GM21423 (cell line): ENCODE data around the gene BARHL2.

ENCODE experiments used
- ATAC-seq: cut with Tn5 transposase; IDR thresholded peaks from one replicate; pipeline ENCODE4 v1.9.1; 2021; ENCODE audit warnings: mild to moderate bottlenecking, moderate library complexity; ENCODE audit not compliant: unreplicated experiment

BARHL2 gene

DNA sequence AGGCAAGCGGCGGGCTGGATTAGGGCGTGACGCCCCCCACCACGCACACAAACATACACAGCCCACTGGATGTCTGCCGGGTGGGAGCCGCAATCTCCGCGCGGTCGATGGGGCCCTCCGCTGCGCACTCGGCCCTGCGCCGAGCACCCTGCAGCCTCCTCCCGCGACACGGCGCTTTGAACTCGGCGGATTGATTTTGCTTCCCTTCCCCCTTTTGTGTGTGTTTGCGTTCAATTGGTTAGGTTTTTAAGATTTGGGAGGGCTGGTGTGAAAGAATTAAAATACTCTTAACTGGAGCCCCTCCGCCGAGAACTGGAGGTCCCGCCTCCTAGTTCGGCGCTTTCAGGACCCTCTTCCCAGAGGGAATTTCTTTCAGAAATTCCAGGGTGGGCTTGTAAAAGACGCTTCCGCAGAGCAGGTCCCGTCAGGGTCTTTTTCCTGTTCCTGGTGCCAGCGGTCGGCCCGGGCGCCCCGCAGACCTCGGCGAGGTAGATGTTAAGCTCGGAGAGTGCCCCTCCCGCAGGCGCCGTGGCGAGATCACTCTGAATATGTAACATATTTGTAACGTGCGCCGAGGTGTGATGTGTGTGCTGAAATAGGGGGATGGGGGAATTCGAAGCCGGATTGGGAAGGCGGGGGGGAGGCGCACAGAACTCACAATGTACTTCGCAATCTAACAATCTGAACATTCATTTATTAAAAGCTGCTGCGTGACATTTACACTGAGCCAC lies 8.0 kb upstream of the BARHL2 start:
- ATAC-seq, result no peak

DNA sequence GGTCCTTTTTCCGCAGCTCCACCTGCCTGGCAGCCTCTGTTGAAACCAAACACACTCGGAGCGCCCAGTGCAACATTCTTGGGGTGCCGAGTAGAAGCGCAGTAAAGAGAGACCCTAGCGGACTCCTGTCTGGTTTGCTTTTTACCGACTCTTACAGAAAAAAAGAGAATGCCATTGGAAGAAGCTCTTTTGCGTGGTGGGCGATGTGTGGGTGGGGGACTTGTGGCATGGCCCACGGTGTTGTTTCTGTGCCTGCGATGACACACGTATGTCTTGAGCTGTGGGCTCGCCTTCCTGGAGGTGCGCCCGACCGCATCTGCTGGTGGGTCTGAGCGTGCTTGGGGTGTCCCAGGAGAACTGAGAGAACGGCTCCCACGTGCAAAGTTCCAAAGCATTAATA lies 7.3 kb upstream of the BARHL2 start:
- ATAC-seq, result no peak

DNA sequence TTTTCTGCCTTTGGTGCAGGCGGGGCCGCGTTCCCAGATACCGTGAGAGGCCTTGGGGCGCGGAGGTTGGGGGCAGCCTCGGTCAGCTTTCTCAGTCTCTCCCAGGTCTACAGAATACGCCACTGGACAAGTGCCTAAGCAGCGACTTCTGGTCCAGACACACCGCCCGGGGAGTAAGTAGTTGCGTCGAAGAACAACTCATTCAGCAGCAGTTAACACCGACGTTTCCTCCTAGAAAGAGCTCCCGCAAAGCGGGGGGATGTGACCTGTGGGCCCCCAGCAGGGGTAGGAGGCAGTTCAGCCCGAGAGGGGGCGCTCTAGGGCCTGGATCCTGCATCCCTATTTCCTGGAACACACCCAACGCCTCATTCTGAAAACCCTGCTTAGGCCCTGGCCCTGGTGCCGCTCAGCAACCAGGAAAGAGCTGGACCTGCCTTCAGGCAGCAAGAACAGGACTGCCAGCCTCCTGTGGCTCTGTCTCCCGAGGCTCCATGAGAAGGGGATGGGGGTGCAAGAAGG lies 6.5 kb upstream of the BARHL2 start:
- no peak for ATAC-seq

DNA sequence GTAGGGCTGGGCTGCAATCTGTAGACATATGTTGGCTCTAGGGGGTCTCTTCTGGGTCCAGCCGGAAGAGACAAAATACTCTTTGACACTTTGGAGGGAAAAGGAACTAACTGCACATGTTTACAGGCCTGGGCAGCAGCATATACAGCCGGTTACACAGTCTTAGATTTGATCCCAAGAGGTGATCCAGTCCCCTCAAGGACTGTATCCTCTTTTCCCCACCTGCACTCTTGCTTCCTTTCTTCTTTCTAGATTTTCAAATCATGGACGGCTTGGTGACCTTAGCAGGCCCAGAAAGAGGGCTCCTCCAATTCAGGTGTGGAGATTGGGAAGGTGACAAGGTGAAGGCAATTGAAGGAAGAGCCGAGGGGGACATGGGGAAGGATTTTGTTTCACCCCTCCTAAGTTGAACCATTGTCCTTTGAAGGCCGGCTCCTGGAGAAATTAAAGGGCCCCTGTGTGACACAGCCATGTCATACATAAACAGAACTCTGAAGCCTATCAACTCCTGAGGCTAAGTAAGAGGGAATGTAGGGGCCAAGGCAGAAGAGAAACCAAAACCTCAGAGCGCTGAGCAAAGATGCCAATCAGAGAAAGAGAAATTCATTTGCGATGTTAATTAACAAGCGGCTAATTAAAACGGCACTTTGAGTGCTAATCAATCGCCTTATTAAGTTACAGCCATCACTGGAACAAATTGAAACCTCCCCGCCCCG lies 5.9 kb upstream of the BARHL2 start:
- no peak for ATAC-seq

DNA sequence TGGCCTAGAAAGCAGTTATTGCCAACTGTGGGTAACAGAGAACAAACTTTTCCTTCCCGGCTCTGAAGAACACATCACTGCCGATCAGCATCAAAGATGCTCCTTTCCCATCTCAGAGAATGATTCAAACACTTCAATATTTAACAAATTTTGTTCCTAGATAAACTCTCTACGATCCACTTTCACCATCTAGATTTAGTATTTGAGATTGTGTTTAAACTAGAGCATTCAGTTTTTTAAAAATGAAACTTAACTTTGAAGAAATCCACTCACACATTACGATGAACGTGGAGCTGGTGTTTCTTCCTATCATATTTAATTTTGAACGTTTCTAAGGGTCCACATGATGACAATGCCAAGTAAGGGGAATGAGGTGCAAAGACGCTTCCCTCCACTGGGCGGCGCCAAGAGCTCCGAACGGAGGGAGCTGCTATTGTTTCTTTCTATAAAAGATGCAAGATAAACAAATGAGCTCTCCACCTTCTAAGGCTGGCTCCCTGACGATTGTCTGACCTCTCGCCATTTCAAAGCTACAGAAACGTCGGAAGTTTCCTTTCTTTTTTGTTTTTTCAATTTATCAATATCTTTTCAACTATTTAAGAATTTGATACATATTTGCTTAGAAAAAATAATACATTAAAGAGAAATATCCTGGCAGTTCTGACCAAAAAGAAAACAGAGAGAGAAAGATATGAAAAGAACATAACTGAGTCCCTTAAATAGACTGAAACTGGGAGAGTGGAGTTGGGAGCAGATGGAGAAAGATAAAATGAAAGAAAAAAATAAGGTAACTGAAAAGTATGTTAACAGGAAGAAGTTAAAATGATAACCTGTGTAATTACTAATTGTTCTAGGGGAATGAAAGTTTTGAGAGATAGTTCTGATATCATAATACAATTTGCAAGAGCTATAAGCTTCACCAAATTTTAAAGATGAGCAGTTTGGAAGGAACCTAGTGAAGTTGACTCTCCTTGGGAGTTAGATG lies 4.4 kb upstream of the BARHL2 start:
- no peak for ATAC-seq

DNA sequence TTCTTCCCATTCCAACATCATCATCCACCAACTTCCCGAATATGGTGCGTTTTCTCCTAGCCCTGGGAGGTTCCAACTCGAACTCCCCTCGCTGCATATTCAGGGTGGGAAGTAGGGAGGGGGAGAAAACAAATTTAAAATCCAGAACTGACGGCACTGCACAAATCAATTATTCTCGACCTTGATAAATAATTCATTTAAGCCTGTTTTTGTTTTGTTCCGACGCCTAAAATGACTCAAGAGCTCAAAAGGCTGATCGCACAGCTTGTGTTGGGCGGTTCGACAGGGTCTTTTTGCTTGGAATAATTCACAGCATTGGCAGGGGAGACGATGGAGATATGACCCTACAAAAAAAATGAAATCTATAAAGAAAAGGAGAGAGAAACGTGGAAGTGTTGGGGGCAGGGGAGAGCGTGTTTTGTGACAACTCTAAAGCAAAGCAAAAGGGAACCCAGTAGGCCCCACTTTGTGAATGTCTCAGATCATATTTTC lies 3.1 kb upstream of the BARHL2 start:
- no peak for ATAC-seq

DNA sequence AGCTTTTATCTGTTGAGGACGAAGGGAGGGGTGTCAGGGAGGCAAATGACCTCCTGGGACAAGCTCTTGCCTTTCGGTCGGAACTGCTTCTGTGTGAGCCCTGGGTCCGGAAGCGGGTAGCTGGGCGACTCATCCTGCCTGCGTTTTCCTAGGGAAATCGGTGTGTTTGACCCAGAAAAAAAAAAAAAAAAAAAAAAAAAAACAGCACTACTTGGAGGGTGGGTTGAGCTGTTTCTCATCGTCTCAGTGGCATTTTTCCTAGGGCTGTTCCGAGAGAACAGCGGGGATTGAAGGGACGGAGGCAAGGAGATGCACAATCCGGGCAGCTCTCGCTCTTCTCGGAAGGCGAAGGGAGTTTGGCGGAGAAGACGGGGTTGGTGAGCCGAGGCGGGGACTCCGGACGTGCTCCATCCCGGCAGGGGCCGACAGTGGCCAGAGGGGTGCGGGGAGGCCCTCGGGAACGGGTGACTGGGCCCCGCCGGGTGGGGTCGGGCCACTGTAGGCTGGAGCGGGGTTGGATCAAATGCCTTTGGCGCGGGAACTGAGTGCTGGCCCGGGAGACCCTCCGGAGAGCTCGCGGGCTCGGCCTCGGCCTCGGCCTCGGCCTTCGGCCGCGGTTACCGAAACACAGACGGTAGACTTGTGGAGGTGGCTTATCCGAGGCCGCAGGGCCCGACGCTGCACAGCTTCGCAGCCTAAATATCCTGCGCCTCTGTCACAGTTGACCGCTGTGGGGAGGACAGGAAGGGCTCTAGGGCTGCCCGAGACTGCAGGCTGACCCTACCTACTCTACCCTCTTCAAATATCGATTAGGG lies 2.4 kb upstream of the BARHL2 start:
- ATAC-seq, result no peak

DNA sequence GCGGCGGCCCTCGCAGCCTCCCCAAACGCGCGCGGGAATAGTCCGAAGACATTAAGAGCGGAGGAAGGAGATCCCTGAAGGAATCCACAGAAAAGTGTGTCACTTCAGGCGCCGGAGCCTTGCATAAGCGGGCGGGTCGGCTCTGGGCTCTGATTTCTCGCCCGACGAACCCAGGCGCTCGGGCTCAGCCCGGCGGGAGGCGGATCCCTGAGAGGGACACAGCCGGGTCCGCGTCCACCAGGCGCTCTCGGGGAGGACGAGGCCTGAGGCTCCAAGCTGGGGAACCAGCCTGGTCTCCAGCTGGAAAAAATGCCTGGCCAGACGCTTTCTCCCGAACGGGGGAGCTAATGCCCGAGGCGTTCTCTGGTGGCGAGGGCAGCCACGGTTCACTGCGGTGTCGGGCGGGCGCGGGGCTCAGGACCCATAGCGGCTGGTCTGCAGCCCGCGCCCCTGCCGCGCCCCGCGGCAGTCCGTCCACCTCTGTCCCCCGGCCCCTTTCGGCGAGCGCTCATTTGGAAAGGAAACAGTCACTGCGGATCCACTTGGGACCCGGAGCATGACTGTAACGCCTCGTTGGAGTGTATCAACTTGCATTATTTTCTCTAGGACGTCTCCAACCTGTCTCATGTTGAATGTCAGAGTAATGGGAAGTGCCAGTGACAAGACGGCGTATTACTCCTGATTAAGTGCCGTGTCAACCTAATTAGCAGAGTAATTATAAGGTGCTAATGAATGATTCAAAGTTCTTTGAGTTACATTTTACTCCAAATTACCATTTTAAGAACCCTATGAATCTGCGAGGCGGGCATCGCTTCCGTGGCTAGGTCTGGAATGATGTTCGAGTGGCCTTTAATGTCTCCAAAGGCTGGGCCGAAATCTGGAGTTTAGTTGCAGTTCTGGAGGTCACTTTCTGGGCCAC lies 1.6 kb upstream of the BARHL2 start:
- ATAC-seq, result no peak

DNA sequence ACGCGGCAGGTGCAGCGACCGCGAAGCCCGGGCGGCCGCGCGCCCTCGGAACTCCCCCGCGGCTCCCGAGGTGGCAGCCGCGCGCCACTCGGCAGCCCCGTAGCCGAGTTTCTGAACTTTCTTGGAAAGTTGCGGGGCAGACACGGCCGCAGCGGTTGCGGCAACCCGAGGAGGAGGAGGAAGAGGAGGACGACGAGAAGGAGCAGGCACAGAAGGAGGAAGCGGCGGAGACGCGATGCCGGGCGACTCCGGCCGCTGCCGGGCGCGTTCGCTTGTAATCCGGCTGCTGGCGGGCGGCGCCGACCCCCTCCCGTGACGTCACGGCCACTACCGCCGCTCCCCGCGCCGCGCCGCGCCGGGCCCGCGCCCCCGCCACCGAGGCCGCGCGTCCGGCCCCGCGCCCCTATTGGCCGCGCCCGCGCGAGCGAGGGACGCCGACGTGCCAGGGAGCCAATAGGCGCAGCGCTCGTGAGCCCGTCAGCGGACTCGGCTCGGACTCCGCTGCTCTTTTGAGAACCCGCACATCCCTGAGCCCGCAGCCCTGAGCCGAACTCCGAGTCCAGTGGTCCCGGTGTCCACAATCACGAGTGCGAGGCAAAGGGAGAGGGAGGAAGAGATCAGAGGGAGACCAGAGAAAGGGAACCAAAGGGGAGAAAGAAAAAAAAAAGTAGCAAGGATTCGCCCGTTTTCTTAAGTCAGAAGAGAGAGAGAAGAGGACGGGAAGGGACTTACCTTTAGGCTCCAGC lies 736 bp upstream of the BARHL2 start:
- ATAC-seq, result no peak

DNA sequence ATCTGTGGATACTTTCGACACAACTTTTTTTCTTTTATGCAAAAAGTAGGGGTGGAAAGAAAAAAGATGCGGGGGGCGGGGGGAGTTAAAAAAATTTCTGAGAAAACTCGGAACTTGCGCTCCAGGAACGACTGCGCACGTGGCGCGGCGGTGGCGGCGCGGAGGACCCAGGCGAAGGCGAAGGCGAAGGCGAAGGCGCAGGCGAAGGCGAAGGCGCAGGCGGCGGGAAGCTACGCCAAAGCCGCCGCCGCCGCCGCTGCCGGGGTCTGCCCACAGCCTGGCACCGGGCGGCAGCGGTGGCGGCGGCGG lies 208 bp upstream of the BARHL2 start:
- ATAC-seq, result no peak

DNA sequence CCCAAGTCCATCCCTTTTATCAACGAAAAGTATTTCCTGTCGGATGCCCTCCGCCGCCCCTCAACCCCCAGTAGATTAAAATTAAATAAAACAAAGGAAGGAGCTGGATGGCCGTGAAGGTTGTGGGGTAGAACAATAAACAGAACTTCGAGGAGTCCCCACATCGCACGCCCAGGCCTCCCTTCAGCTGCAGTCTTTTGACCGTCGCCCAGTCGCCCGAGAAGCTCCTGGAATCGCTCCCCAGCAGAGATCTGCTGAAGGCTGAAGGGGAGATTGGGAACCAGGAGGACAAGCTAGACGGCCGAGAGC lies 905 bp downstream of the BARHL2 start:
- ATAC-seq, result no peak

DNA sequence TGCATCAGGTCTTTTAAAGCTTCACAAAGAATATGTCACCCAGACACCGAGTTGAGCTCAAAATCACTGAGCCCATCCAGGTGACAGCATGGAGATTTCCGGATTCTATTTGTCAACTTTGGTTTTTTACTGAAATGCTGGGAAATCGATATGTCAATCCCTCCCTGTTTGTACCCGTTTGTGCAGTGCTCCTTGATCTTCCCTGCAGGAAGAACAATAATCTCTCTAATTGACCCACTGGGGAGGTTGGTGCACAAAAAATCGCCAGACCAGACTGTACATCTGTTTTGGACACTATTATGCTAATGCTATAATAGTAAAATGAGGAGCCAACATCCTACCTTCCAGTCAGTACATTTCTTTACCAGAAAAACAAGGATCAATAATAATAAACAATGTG lies 1.8 kb downstream of the BARHL2 start:
- no peak for ATAC-seq

DNA sequence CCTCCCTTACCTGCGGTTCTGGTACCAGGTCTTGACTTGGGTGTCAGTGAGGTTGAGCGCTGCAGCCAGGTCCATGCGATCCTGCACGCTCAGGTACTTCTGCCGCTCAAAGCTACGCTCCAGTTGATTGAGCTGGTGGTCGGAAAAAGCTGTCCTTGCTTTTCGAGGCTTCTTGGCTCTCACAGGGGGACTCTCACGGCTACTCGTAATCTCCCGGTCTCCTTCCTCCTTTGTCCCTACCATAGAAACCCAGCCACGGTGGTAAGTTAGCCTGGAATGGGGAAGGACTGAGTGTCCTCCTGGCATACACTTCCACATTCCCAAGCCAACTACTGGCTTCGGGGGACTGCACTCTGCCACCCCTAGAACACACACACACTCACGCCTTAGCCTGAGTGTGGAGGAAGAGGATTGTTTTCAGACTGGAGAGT lies 2.6 kb downstream of the BARHL2 start:
- ATAC-seq, result no peak

DNA sequence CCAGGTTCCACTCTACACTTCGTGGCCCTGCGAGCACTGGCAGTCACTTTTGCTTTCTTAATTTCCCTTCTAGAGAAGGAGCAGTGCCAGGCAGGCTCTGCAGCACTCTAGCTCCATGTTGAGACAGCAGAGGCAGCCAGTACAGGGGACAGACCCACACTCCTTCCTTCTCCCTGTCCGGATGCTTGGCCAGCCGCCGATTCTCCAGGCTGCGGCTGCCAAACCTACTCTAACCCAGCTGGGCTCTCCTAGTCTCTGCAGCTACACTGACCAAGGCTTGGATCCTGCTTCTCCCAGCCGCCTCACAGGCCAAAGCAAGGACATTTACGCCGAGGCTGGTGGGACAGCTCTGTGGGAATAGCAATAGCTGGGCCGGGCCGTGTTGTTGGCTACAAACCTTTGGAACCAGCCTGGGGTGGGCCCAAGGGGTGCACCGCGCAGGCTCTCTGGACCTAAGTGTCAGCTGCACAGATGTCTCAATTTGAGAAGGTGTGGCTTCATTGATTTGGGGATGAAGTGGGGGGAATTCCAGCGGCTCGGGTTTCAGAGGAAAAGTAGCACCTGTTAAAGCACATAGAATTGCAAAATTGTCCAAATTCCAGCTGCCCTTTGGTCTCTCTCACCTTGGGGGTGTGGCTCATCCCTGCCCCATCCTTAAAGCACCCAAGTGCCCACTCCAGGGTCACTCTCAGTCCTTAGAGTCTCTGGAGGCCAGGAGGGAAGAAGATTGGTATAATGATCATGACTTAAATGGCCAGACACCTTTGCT lies 3.2 kb downstream of the BARHL2 start:
- no peak for ATAC-seq

DNA sequence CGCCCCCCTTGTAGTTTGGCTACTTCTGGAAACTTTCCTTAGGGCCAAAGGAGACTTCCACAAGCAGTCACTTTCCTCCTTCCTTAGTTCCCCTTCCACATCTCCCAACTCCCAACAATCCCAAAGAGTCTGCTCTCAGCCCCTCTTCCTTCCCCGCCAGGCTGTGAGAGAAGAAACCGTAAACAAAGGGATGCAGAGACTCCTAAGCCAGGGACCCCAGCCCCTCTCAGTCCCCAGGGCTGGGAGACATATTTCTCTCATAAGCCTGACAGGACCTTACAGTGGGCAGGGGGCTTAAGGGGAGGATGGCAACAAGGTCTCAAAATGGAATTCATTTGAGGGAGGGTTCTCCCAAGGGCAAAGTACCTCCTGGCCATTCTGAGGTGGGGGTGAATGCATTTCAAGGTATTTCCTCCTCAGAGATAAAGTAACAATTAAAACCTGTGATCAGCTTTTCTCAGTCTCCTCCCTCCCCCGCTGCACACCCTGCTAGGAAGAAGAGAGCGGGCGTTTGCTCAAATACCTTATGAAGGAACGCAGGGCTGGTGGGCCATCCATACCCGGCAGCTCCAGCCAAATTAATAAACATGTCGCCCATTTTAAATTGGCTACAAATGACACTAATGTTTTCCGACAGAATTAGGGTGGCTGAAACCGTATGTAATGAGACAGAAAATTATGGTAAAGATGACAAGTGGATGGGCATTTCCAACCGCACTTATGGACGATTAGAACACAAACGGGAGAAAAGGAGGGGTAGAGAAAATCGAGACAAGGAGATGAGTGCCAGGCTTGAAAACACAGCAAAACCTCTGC lies 4.0 kb downstream of the BARHL2 start:
- ATAC-seq, result no peak

DNA sequence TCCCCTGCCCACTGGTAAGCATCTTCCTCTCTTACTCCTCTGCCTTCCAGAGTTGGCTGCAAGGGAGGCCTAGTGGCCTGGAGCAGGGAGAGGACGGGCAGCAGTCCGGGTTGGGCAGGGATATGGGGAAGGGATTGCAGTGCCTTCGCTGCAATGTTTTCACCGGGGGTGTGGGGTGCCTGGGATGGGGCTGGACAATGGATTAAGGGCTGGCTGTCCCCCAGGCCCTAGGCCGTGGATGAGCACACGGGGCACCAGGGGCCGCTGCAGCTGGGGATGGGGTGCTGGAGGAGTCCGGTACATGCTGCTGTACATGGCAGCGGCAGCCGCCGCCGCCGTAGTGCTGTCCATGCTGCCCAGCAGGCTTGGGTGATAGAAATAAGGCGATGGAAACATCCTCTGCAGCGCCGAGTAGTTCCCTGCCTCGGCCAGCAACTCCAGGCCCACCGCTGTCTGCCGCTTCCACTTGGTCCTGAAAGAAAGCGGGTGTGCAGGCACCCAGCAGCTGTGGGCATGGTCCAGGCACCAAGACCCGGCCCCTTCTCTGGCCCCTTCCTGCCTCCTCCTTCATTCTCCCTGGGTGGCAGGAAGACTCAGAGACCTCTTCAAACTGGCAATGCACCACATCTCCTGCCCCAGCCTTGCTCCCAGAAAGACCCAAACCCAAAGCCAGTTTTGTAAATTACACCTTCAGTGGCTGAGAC lies 4.8 kb downstream of the BARHL2 start:
- ATAC-seq, result no peak

DNA sequence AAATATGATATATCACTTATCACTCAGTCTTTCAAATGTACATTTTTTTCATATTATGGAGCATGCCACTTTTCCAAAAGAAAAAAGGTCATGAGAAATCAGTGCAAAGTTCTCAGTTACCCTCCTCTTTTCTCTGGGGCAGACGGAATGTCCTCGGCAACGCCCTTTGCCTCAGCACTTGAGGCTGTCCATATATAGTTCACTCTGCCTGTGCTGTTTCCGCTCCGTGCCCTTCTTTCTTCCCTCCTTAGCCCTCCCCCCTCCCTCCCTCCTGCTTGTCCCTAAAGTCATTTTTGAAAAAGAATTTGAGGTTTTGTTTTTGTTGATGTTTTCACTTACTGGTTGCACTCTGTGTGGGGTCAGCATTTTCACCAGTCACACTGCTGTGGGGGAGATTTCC lies 5.4 kb downstream of the BARHL2 start:
- no peak for ATAC-seq
